NCI-H526 (cell line): ENCODE data around the gene GREM2.

Experiments used
- DNase-seq, 2 experiments: peaks; one replicate each; lab custom pipeline; 2025; lab: John Stamatoyannopoulos, UW

The GREM2 gene

GRCh38 chr1:240611619-240612480, at the start of gene GREM2:
Gene GREM2, minus strand, starts transcription at chr1:240612155. Its CDS starts 118,680 bp downstream, at chr1:240493475.
- peak in 1 of 2 experiments; percentile 10 for DNase-seq

GRCh38 chr1:240658312-240658960, 46.5 kb upstream of the GREM2 start:
- no peak for DNase-seq

GRCh38 chr1:240656531-240656930, 44.6 kb upstream of the GREM2 start:
- DNase-seq = no peak

- DNase-seq = no peak
Measured at GRCh38 chr1:240652961-240653409, 41.0 kb upstream of the GREM2 start.

- DNase-seq = no peak
Measured at GRCh38 chr1:240652549-240652948, 40.6 kb upstream of the GREM2 start.

GRCh38 chr1:240650877-240651276, 38.9 kb upstream of the GREM2 start:
- DNase-seq = no peak

- DNase-seq = no peak
Measured at GRCh38 chr1:240649733-240650721, 38.1 kb upstream of the GREM2 start.

- DNase-seq = no peak
Measured at GRCh38 chr1:240646571-240647240, 34.8 kb upstream of the GREM2 start.

GRCh38 chr1:240644732-240645131, 32.8 kb upstream of the GREM2 start:
- no peak for DNase-seq

- no peak for DNase-seq
Measured at GRCh38 chr1:240635466-240636256, 23.7 kb upstream of the GREM2 start.

GRCh38 chr1:240630409-240630808, 18.5 kb upstream of the GREM2 start:
- DNase-seq = no peak

- no peak for DNase-seq
Measured at GRCh38 chr1:240621249-240621648, 9.3 kb upstream of the GREM2 start.

- DNase-seq = no peak
Measured at GRCh38 chr1:240619906-240620621, 8.1 kb upstream of the GREM2 start.

GRCh38 chr1:240619357-240619756, 7.4 kb upstream of the GREM2 start:
- DNase-seq = no peak

GRCh38 chr1:240618946-240619345, 7.0 kb upstream of the GREM2 start:
- no peak for DNase-seq

GRCh38 chr1:240616018-240616417, 4.1 kb upstream of the GREM2 start:
- DNase-seq = no peak

- no peak for DNase-seq
Measured at GRCh38 chr1:240613356-240614142, 1.6 kb upstream of the GREM2 start.

GRCh38 chr1:240612811-240613210, 856 bp upstream of the GREM2 start:
- DNase-seq = no peak

- no peak for DNase-seq
Measured at GRCh38 chr1:240611228-240611618, 732 bp downstream of the GREM2 start.
